Ramos (cell line): ENCODE measurements around the gene PDE6A.

Source experiments
- in situ Hi-C: fragments of 300-500 bp; cut with MboI; formaldehyde crosslinking; loops from one replicate; pipeline ENCODE4 v1.14.3; 2022; ENCODE audit warnings: low sequenced_read_pairs; ENCODE audit not compliant: unreplicated experiment

Gene PDE6A

DNA sequence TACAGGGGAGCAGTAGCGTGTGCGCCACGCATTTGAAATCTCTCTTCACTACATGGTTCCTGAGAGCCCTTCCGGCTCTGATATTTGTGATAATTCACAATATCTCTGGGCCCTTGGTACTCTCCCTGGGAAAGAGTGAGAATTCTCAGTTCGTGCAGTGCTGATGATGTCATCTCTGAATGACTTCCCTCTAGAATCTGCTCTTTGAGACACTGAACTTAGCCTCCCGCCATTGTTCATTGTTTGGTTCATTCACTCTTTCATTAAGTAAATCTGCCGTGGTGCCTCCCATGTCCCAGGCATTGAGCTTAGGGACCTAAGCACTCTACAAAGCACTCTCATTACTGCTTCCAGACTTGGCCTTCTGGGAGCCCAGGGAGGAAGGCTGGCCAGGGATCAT, 120.5 kb downstream of the PDE6A start:
- in situ Hi-C loops: no loop called here

DNA sequence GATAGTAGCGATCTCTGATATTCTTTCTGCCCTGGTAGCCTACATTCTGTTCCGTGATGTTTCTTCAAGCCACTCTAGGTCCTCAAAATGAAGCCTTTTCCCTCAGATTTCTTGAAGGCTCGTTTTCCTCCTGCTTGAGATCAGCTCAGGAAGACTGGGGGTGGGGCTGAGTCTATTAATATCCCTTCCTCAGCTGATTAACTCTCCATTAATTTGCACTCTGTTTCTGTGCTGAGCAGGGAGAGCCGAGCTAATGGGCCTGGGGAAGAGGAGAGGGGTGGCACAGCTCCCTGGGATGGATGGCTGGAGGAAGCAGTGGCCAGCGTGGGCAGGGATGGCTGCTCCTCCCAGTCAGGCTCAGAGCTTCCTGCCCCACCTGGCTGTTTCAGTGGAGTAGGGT, 121.2 kb downstream of the PDE6A start:
- in situ Hi-C loops: no loop called here

DNA sequence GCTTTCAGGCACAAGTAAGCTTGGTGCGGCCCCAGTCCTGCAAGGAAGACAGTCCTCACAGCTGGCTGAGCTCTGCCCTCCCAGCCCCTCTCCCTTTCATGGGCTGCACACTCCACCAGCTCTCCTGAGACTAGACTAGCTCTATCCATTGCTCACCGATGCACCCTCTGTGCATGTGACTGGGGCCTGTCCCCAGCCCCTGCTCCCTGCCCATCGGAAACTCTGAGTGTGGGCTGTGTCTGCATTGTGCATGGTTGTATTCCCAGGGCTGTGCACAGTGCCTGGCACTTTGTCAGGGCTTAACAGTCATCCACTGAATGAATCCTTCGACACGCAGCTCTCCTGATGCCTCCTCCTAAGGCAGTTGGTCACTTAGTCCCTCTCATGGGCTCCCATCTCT, 122.3 kb downstream of the PDE6A start:
- in situ Hi-C loops: no loop called here

DNA sequence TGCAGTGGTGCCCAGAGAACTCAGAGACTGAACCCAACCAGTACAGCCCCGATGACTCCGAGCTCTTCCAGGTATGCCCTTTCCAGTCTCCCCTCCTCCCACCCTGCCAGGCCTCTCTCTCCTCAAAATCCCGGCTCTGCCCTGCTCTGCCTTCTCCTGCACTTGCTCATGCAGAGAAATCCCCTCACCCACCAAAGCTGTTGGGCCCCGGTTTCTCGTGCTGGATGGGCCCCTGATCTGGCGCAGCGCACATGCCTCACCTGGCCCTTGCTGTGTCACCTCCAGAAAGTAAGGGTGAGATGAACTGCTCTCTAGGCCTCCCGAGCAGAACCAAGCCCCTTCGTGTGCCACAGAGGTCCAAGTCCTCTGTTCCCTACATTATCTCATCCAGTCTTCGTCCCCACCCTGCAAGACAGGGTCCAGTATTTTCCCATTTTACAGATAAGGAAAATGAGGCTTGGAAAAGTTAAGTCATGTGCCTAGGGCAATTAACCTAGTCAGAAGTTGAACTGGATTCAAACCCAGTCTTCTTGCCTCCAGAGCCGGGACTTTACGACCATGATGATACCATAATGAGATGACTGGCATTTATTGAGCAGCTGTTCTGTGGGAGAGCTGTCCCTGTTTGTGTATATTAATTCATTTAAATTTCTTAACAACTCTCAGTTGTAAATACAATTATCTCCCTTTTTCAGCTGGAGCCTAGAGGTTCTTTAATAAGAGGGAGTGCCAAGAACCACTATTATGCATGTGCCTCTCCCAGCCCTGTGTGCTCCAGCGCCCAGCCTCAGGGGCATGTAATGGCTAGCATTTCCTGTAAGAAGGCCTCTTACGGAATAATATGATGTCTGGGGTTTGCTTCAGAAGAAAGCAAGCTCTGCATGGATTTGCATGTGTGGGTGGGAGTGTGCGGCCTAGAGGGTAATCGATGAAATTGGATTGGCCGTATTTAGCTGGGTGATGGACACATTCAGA, 123.8 kb downstream of the PDE6A start:
- in situ Hi-C loops: no loop called here

DNA sequence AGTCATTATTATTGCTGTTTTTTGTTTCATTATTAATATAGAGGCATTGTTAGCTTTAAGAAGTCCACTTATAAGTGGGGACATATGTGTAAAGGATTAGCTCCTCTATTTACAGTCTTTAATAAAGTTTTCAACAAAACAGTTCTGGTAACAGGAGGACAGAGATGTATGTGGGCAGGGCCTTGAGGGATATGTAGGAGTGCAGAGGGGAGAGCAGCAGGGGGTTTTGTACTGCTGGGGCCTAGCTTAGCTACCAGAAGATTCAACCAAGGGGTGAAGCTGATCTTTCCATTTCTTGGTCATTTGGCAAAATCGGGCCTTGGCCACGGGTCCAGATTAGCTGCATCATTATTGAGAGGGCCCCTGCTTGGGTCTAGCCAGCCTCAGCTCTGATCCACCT, 124.6 kb downstream of the PDE6A start:
- in situ Hi-C loops: no loop called here

DNA sequence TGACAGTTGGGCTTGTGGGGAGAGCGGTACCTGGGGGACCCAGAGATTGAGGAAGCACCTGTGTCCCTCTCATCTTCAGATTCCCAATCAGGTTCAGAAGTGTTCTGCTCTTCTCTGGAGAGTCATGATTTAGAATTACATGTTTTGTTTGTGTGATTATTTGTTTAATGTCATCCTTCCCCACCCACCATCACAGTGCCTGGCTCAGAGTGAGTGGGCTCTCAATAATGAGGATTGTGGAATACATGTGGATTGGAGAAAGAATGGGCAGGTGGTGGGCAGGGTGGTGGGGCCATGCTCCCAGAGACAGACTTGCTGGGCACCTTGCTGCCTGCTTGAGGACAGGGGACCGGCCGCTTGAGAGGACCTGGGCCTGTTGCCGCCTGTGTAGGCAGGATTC, 126.5 kb downstream of the PDE6A start:
- in situ Hi-C loops: no loop called here

DNA sequence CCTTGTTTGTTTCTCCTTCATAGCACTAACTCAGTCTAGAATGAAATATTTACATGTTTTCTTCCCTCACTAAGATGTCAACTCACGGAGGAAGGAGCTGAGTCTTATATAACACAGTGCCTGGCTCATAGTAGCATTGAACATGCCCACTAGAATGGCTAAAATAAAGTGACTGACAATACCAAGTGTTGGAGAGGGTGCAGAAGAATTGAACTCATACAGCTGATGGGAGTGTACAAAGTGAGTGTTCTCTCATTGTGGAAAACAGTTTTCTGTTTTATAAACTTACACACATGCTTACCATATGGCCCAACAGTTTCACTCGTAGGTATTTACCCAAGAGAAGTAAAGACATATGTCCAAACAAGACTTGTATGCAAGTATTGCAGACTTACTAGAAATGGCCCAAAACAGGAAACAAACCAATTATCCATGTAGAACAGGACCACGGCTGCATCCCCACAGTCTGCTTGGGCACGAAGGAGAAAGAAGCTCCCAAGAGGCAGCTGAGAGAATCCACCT, 127.0 kb downstream of the PDE6A start:
- in situ Hi-C loops: no loop called here

DNA sequence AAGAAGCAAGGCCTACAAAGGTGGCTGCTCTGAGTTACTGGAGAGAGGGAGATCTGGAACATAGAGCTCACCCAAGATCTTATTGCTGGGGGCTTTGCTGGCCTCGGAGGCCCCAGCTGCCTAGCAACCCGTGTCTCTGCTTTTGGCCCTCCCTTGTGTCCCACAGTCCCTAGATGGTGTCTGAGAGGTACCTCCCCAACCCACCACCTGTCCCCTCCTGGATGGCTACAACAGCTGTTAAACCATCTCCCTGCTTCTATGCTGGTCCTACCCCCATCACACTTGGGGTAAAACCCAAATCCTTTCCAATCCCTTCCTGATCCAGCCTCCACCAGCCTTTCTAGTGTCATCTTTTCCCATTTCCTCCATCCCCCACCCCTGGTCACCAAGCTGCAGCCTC, 127.9 kb downstream of the PDE6A start:
- in situ Hi-C loops: no loop called here

DNA sequence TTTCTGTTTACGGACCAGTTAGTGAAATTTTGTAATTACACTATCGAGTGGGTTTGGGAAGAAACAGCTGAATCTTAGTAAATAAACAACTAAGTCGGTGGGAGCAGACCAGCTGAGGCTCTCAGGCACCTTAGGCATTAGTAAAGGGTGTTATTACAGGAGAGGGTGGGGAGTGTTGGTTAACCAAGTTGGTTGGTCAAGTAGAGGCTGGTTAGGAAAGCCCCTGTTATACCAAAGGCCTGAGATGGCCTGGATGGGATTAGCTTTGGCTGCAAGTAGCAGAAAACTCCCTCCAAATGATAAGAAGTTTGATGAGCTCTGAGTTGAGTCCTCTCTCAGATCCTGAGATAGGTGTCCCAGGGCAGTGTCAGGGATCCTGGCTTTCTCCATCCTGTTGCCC, 133.1 kb downstream of the PDE6A start:
- in situ Hi-C loops: no loop called here

DNA sequence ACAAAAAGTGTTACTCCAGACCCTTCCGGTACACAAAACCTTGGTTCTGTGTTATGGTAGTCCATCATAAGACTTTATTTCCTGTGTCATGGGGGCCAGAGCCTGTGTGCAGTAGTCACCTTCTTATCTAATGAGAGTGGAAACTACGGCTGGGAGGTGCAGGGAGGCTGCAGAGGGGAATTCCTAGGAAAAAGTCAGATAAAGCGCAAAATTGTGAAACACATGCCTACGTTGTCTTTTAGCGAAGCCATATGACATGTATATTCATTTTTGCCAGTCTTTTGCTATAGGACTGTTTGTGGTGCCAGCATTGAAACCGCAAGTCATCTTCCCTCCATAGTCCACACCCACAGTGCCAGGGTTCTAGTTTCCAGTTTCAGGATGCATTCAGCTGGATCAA, 133.7 kb downstream of the PDE6A start:
- in situ Hi-C loops: no loop called here

DNA sequence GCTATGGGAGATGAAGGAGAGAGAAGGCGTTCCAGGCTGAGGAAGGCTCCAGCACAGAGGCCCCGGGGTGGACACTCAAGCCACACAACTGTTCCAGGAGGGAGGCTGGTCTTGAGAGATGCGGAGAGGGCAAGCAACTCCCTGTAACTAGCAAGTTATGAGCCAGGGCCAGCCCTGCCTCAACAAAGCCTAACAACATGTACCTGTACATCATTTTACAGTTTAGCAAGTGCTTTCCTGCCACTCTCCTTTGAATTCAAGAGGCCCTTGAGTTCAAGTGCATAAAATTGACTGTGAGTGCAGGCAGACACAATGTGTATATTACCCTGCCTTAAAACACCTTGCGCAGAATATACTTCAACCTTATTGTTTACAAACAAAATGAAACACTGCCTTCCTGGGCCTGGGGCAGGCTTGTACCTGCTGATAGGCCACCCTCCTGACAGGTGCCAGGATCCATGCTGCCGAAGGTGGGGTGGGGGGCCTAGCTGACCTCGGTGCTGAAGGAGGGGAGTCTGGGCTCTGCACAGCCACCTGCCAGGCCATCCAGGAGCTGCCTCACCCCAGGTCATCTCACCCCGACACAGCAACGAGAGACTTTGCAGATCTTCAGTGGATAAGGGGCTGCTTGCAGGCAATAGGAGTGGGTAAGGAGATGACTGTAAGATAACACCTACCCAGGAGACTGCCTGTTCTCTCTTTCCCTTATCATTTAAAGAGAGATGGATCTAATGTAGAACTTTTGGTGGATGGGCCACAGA, 134.5 kb downstream of the PDE6A start:
- in situ Hi-C loops: no loop called here

DNA sequence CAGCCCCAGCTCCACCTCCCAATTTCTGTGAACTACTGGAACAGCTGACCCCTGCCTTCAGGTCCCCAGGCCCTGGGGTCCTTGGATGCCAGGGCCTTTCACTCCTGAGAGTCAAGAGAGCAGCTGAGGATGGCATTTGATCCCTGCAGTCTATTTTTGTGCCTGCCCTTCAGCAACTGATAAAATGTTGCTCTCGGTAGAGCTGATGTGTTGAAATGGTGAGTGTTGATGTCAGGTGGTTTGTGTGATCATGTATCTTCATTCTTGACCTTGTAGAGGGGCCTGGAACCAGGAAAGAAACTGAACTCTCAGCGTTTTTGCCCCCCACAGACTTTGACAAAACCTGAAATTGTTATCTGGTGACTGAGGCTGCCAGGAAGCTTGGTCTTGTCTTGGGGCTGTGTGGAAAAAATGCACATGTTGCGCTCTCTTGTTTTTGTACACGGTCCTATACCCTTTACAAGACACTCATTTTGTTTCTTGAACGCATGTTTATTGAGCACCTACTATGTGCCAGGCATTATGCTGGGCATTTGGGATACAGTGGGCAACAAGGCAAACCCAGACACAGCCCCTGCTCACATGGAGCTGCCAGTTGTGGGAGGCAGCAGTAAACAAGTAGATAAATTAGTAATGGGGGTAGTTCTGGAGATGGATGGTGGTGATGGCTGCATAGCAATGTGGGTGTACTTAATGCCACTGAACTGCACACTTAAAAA, 136.2 kb downstream of the PDE6A start:
- in situ Hi-C loops: no loop called here
